ENCODE measurements around the gene RBFA. TPM values are rescaled to one million over a fixed set of nuclear protein-coding genes. Genes with fewer than 3 reads are reported as not detected.

RBFA gene
- total and polyA plus RNA-seq, 8 donors = 12.8 to 58.8 (median 24.5) TPM

DNA sequence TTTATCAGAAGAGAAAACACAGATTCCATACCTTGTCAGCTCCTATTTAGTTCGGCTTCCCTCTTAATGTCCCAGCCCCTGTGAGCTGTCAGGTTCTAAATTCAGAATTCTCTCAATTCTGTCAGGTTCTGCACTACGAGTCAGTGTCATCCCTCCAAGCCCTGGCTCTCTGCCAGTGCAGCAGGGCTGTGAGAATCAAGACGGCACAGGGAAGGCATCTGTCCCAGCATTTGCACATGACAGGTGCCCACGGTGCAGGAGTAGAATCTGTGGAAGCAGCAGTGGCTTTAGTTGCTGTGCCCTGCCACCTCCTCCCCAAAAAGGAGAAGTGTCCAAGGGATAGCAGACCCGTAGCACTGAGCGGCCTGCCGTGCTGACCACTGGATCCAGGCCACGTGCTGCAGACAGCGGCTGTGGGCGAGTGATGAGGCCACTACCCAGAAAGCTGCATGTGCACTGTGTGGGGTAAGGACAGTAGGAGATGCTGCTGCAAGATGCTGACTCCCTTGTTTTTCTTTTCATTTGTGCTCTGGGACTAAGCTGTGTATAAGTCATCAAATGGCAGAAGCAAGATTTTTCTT is 12.8 kb downstream of the RBFA start:
- no peak for TF ChIP-seq POLR2A (IDR thresholded peaks at IDR 0.05)
- no peak for TF ChIP-seq EP300 (IDR thresholded peaks at IDR 0.05)
- no peak for TF ChIP-seq POLR2AphosphoS5 (IDR thresholded peaks at IDR 0.05)
- no peak for TF ChIP-seq CTCF (IDR thresholded peaks at IDR 0.05)
- Histone ChIP-seq H3K4me1 (no peaks in the 10 kb centered on the region), H3K9me3 (peaks cover 0 to 32% (median 9%) of the 10 kb centered on the region in 4 donors), H3K36me3 (peaks cover 9 to 93% (median 72%) of the 10 kb centered on the region in 4 donors), H3K27ac (no peak overlapping the region), H3K27me3 (no peaks in the 10 kb centered on the region), H3K4me3 (no peak overlapping the region)
- DNase-seq = no peak
- intact Hi-C loops (cut with DNase I; ENCODE audit: low total_unique reads) = no loop called here
- WGBS, 5 donors = 80 to 91% (median 87%) methylated on average over 9 to 10 of the region's 10 CpGs

- intact Hi-C loops (cut with DNase I; ENCODE audit: low total_unique reads) = no loop called here
- no peak overlapping the region for H3K4me3 ChIP-seq
- no peak for TF ChIP-seq POLR2AphosphoS5 (IDR thresholded peaks at IDR 0.05)
- no peak for TF ChIP-seq EP300 (IDR thresholded peaks at IDR 0.05)
- no peak for TF ChIP-seq POLR2A (IDR thresholded peaks at IDR 0.05)
- no peak for TF ChIP-seq CTCF (IDR thresholded peaks at IDR 0.05)
- no peaks in the 10 kb centered on the region for H3K4me1 ChIP-seq
- no peak overlapping the region for H3K27ac ChIP-seq
- peaks cover 9 to 56% (median 37%) of the 10 kb centered on the region in 4 donors for H3K36me3 ChIP-seq
- 97 to 99% (median 98%) methylated on average over 6 of the region's 6 CpGs for WGBS, 5 donors
- no peak for DNase-seq
- H3K9me3 ChIP-seq = peaks cover 0 to 69% (median 42%) of the 10 kb centered on the region in 4 donors
- no peaks in the 10 kb centered on the region for H3K27me3 ChIP-seq
Measured at GRCh38 chr18:80050797-80051196, 16.6 kb downstream of the RBFA start.

GRCh38 chr18:80056095-80056494 is 21.9 kb downstream of the RBFA start:
- H3K27me3 ChIP-seq = no peaks in the 10 kb centered on the region
- WGBS, 5 donors = 89 to 97% (median 96%) methylated on average over 2 of the region's 2 CpGs
- no peak for DNase-seq
- H3K27ac ChIP-seq = no peak overlapping the region
- no peaks in the 10 kb centered on the region for H3K4me1 ChIP-seq
- intact Hi-C loops (cut with DNase I; ENCODE audit: low total_unique reads) = no loop called here
- H3K9me3 ChIP-seq = peaks cover 0 to 81% (median 57%) of the 10 kb centered on the region in 4 donors
- peaks cover 0 to 3% (median 0%) of the 10 kb centered on the region in 4 donors for H3K36me3 ChIP-seq
- TF ChIP-seq POLR2A (IDR thresholded peaks at IDR 0.05) (no peak), EP300 (IDR thresholded peaks at IDR 0.05) (no peak), POLR2AphosphoS5 (IDR thresholded peaks at IDR 0.05) (no peak), CTCF (IDR thresholded peaks at IDR 0.05) (no peak)
- no peak overlapping the region for H3K4me3 ChIP-seq

- Histone ChIP-seq H3K27me3 (no peaks in the 10 kb centered on the region), H3K4me1 (no peaks in the 10 kb centered on the region), H3K4me3 (no peak overlapping the region), H3K27ac (no peak overlapping the region), H3K36me3 (no peaks in the 10 kb centered on the region), H3K9me3 (peaks cover 4 to 59% (median 37%) of the 10 kb centered on the region in 4 donors)
- 79 to 90% (median 89%) methylated on average over 6 of the region's 6 CpGs for WGBS, 5 donors
- TF ChIP-seq CTCF (IDR thresholded peaks at IDR 0.05) = no peak
- TF ChIP-seq POLR2A (IDR thresholded peaks at IDR 0.05) = no peak
- TF ChIP-seq EP300 (IDR thresholded peaks at IDR 0.05) = no peak
- TF ChIP-seq POLR2AphosphoS5 (IDR thresholded peaks at IDR 0.05) = no peak
- intact Hi-C loops (cut with DNase I; ENCODE audit: low total_unique reads) = no loop called here
- DNase-seq = no peak
Measured at GRCh38 chr18:80059945-80060344, 25.7 kb downstream of the RBFA start.

All from stomach (tissue), 9 donors.